AG09319 (cell line): Measurements from ENCODE around the gene EPGN.

Experiments used
- DNase-seq: peaks from one replicate; pipeline ENCODE4 v3.0.0-alpha.2; 2010; ENCODE audit warnings: low read depth; ENCODE audit errors: extremely low read depth
- TF ChIP-seq, protein P1 (sequence below): IDR thresholded peaks from 2 replicates; pipeline ENCODE4 v1.5.1; 2011; ENCODE audit warnings: low read depth, mild to moderate bottlenecking, inconsistent platforms, low read length, moderate library complexity

EPGN gene

DNA sequence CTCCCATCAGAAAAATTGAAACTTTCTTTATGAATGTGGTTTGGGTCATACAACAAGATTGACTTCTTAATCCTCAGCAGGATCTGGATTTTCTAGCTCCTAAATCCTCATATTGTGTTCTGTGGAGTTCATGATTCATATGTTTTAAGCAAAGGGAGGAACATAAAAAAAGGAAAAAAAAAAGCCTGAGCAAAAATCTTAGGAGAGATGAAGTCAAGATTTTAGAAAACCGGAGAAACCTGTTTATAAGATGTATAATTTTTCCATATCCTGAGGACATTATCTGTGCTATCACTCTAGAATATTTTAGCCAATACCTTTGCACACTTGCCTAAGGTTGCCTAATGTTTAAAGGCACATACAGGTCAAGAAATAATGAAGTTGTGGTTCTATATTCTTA, 49.7 kb downstream of the EPGN start:
- TF ChIP-seq, protein P1, sequence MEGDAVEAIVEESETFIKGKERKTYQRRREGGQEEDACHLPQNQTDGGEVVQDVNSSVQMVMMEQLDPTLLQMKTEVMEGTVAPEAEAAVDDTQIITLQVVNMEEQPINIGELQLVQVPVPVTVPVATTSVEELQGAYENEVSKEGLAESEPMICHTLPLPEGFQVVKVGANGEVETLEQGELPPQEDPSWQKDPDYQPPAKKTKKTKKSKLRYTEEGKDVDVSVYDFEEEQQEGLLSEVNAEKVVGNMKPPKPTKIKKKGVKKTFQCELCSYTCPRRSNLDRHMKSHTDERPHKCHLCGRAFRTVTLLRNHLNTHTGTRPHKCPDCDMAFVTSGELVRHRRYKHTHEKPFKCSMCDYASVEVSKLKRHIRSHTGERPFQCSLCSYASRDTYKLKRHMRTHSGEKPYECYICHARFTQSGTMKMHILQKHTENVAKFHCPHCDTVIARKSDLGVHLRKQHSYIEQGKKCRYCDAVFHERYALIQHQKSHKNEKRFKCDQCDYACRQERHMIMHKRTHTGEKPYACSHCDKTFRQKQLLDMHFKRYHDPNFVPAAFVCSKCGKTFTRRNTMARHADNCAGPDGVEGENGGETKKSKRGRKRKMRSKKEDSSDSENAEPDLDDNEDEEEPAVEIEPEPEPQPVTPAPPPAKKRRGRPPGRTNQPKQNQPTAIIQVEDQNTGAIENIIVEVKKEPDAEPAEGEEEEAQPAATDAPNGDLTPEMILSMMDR, result no peak
- DNase-seq, result no peak

DNA sequence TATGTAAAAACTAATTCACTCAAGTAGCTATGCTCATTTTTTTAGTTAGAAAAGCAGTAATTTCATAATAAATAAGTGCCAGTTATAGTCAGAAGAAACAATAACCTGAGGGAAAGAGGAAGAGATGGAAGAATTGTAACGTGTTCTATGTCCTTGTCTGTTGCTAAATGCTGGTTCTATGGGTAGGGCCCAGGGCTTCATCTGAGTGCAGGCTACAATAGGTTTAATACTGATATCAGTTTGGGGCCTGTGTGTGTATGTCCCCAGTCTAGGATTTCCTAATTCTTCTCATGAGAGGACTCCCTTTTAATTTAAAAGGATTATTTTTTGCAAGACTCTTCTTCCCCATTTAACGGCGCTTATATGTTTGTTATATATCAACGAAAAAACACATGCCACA, 53.4 kb downstream of the EPGN start:
- no peak for DNase-seq
- TF ChIP-seq, protein P1, result no peak

DNA sequence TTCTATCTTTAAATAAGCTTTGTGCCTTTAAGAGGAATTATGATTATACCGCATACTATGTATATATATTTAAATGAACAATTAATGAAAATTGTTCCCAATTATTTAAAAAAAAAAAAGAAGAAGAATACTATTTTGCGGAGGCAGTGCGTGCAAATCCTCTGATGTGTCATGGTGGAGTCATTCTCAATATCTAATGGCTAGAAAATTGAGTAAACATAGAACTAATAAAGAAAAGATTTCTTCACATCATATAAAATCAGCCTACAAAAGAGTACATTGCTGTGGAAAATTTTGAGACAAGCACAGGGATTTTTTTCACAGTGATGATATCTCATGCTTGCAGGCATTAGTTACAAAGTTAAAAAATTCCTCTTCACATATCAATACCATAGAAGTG, 54.1 kb downstream of the EPGN start:
- no peak for DNase-seq
- TF ChIP-seq, protein P1, result no peak

DNA sequence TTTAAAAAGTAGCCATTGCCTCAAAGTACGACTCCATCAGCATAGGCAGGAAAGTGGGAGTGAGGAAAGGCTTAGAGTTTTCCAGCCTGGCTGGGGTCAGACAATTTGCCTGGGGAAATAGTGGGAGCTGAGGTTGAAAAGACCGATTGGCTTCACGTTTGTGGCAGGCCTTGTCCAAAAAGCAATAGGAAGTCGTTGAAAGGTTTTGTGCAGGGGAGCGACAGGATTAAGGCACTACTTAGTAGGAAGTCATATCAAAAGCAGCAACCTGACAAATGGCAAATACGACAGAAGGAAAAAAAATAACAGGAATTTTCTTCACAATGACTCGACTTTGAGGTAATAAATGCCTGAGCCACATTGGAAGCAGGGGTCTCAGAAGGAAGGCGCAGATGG, 56.0 kb downstream of the EPGN start:
- no peak for DNase-seq
- TF ChIP-seq, protein P1, result no peak

DNA sequence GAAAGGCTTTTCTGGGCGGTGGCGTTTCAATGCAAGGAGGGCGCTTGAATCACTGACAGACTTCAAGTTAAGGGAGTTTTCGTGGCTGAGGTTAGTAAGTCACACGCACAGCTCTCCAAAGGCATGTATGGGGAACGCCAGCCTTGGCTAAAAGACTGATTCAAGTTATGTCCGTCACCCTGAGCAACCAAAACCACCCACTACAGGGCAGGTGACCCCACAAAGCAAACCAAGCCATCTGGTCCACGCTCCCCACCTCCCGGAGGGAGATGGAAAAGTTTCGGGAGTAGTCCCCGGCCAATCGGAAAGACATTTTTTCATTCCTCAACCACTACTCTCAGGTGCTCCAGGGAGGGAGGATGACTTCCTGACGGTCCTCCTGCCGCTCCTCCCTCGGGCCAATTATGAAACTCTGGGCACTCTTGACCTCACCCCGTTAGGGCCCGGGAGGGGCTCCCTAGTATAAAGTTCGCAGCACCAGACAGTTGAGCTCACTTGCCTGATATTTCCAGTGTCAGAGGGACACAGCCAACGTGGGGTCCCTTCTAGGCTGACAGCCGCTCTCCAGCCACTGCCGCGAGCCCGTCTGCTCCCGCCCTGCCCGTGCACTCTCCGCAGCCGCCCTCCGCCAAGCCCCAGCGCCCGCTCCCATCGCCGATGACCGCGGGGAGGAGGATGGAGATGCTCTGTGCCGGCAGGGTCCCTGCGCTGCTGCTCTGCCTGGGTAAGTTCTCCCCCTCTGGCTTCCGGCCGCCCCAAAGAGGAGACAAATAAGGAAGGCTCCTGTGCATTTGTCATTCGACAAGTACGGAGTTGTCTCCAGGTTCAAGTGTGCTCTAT, 56.6 kb downstream of the EPGN start, which contains the start of gene EREG:
Gene EREG (plus strand): TSS at position 494 of the 840 bp plus-strand sequence. CDS start 164 bp downstream, at position 658.
- DNase-seq, result no peak

DNA sequence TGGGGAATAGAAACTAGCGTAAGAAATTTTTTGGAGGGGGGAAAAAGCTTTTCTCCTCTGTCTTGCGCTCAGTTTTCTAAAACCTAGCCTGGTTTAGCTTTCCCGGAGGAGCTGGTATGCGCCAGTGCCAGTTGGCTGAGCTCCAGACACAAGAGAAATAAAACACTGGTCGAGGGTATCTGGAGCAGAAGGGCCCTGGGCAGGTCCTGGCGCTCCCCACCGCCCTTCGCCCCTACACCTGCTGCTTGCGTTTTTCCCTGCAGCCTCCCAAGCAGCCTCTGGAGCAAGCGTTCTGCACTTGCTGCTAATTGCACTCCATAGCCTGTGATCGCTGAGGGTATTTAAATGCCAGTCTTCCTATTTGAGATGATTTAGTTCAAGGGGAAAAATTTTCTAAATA, 57.5 kb downstream of the EPGN start:
- TF ChIP-seq, protein P1, result no peak
- no peak for DNase-seq

More for the DNA sequence above, 56.6 kb downstream of the EPGN start, which contains the start of gene EREG:
- TF ChIP-seq, protein P1, result no peak
